H1 (cell line): ENCODE measurements around the gene RAB40A. TPM values are rescaled to one million over a fixed set of nuclear protein-coding genes. Genes with fewer than 3 reads are reported as not detected.

Experiments
- CTCF ChIA-PET: fragments of 300-600 bp; sonication (Branson Sonifier 250); formaldehyde crosslinking; loops from one replicate; lab custom pipeline; 2021; ENCODE audit not compliant: partially characterized antibody; lab: Charles Lee
- POLR2A ChIA-PET: fragments of 300-600 bp; sonication (Branson Sonifier 250); formaldehyde crosslinking; loops from one replicate; lab custom pipeline; 2021; ENCODE audit warnings: inconsistent platforms; ENCODE audit not compliant: partially characterized antibody; lab: Charles Lee
- DNase-seq, 2 experiments: peaks; one replicate each; pipeline versions ENCODE4 v3.0.0 to v3.0.0-alpha.2; 2010 to 2022; ENCODE audit warnings: low spot score in 2 of 2, low read depth in 1 of 2, mixed read lengths in 1 of 2
- FAIRE-seq: peaks from 2 replicates; lab custom pipeline; 2011; peaks lifted over from hg19 to GRCh38; lab: Jason Lieb, UNC
- H2AFZ ChIP-seq: 2 replicates; pipeline ENCODE4 v1.8.1; 2012; ENCODE audit warnings: low read length, inconsistent platforms
- H2AK5ac ChIP-seq: 2 replicates; pipeline ENCODE4 v1.6.1; 2013; ENCODE audit warnings: low read depth, low read length
- H2BK120ac ChIP-seq: replicated peaks from 2 replicates; pipeline ENCODE3; 2013; ENCODE audit warnings: low read depth, low read length, inconsistent platforms
- H2BK12ac ChIP-seq: 2 replicates; pipeline ENCODE4 v1.6.1; 2013; ENCODE audit warnings: low read depth, low read length
- H2BK15ac ChIP-seq: 2 replicates; pipeline ENCODE4 v1.6.1; 2013; ENCODE audit warnings: low read length
- H2BK20ac ChIP-seq: 2 replicates; pipeline ENCODE4 v1.6.1; 2013; ENCODE audit warnings: low read length
- H2BK5ac ChIP-seq: 2 replicates; pipeline ENCODE4 v1.6.1; 2013; ENCODE audit warnings: low read depth, low read length
- H3K14ac ChIP-seq: 2 replicates; pipeline ENCODE4 v1.6.1; 2013; ENCODE audit warnings: inconsistent platforms; ENCODE audit not compliant: insufficient read length
- H3K18ac ChIP-seq: 2 replicates; pipeline ENCODE4 v1.6.1; 2013; ENCODE audit warnings: low read length; ENCODE audit errors: extremely low read depth
- H3K23ac ChIP-seq: 2 replicates; pipeline ENCODE4 v1.6.1; 2013; ENCODE audit warnings: inconsistent platforms; ENCODE audit not compliant: insufficient read length
- H3K23me2 ChIP-seq: 2 replicates; pipeline ENCODE4 v1.6.1; 2013; ENCODE audit warnings: low read depth, low read length
- H3K27ac ChIP-seq: 2 replicates; pipeline ENCODE4 v1.6.1; 2011; ENCODE audit warnings: low read depth, low read length, inconsistent platforms
- H3K27me3 ChIP-seq, 4 experiments: replicated peaks in 1 of 4; 1 replicate in 1 of 4; 2 replicates in 3 of 4; pipeline versions ENCODE4 v1.6.1 to v1.8.1; 2011 to 2013; ENCODE audit warnings: low read length in 3 of 4, mild to moderate bottlenecking in 3 of 4, inconsistent platforms in 2 of 4, mixed read lengths in 2 of 4, moderate library complexity in 1 of 4; ENCODE audit not compliant: control insufficient read depth in 3 of 4, insufficient read depth in 3 of 4; ENCODE audit errors: extremely low read depth in 1 of 4
- H3K36me3 ChIP-seq, 4 experiments: 2 replicates each; pipeline versions ENCODE4 v1.6.1 to v1.8.1; 2011 to 2013; ENCODE audit warnings: mild to moderate bottlenecking in 4 of 4, low read length in 3 of 4, moderate library complexity in 2 of 4, control low read depth in 1 of 4, inconsistent platforms in 1 of 4; ENCODE audit not compliant: insufficient read depth in 4 of 4, control insufficient read depth in 2 of 4
- H3K4ac ChIP-seq: replicated peaks from 2 replicates; pipeline ENCODE3; 2013; ENCODE audit warnings: low read length, low read depth, mixed read lengths, inconsistent platforms; ENCODE audit not compliant: insufficient read length
- H3K4me1 ChIP-seq, 4 experiments: replicated peaks in 1 of 4; 1 replicate in 1 of 4; 2 replicates in 3 of 4; pipeline versions ENCODE4 v1.6.1 to v1.8.1; 2011 to 2013; ENCODE audit warnings: low read length in 3 of 4, inconsistent platforms in 2 of 4, mixed read lengths in 1 of 4; ENCODE audit not compliant: insufficient read depth in 4 of 4, control insufficient read depth in 3 of 4
- H3K4me2 ChIP-seq, 2 experiments: 2 replicates each; pipeline versions ENCODE4 v1.6.1 to v1.8.1; 2011 to 2013; ENCODE audit warnings: low read depth in 2 of 2, low read length in 2 of 2, control low read depth in 1 of 2, inconsistent platforms in 1 of 2, mild to moderate bottlenecking in 1 of 2; ENCODE audit not compliant: insufficient read depth in 1 of 2
- H3K4me3 ChIP-seq, 4 experiments: fragments of 200-600, 300-600 bp in 1 of 4; sonication (generic), shearing (Covaris generic), sonication (Bioruptor Twin) in 1 of 4; 2 replicates each; pipeline versions ENCODE4 v1.5.1 to v1.8.1; 2011 to 2016; ENCODE audit warnings: low read length in 4 of 4, low read depth in 3 of 4, control low read depth in 2 of 4, inconsistent platforms in 2 of 4, mild to moderate bottlenecking in 2 of 4, mixed read lengths in 1 of 4, moderate library complexity in 1 of 4; ENCODE audit not compliant: insufficient read depth in 2 of 4; ENCODE audit errors: extremely low read depth in 1 of 4
- H3K56ac ChIP-seq: replicated peaks from 2 replicates; pipeline ENCODE3; 2013; ENCODE audit warnings: low read depth, mild to moderate bottlenecking, mixed read lengths, low read length, inconsistent platforms; ENCODE audit not compliant: insufficient read length
- H3K79me1 ChIP-seq: 2 replicates; pipeline ENCODE4 v1.6.1; 2013; ENCODE audit warnings: low read depth, low read length, control low read depth
- H3K79me2 ChIP-seq, 2 experiments: 2 replicates each; pipeline versions ENCODE4 v1.6.1 to v1.8.1; 2012 to 2013; ENCODE audit warnings: low read length in 2 of 2, mild to moderate bottlenecking in 2 of 2, inconsistent platforms in 1 of 2; ENCODE audit not compliant: insufficient read depth in 2 of 2, control insufficient read depth in 1 of 2
- H3K9ac ChIP-seq, 4 experiments: replicated peaks in 1 of 4; 1 replicate in 1 of 4; 2 replicates in 3 of 4; pipeline versions ENCODE4 v1.6.1 to v1.8.1; 2011 to 2013; ENCODE audit warnings: low read depth in 3 of 4, low read length in 3 of 4, control low read depth in 2 of 4, mild to moderate bottlenecking in 2 of 4, moderate library complexity in 2 of 4, inconsistent platforms in 1 of 4; ENCODE audit errors: extremely low read depth in 1 of 4
- H3K9me3 ChIP-seq, 2 experiments: 2 replicates each; pipeline versions ENCODE4 v1.6.1 to v1.8.1; 2012 to 2013; ENCODE audit warnings: mild to moderate bottlenecking in 2 of 2, moderate library complexity in 2 of 2, control low read depth in 1 of 2, inconsistent platforms in 1 of 2, low read depth in 1 of 2, low read length in 1 of 2, mixed read lengths in 1 of 2; ENCODE audit not compliant: insufficient read depth in 2 of 2
- H4K20me1 ChIP-seq, 2 experiments: replicated peaks in 1 of 2; 2 replicates each; pipeline versions ENCODE3 to v1.8.1; 2011 to 2013; ENCODE audit warnings: inconsistent platforms in 2 of 2, low read length in 2 of 2, mild to moderate bottlenecking in 1 of 2; ENCODE audit not compliant: insufficient read depth in 2 of 2, control insufficient read depth in 1 of 2
- H4K5ac ChIP-seq: 2 replicates; pipeline ENCODE4 v1.6.1; 2013; ENCODE audit warnings: low read length, low read depth, mixed read lengths, inconsistent platforms; ENCODE audit not compliant: insufficient read length
- H4K8ac ChIP-seq: 2 replicates; pipeline ENCODE4 v1.8.0; 2013; ENCODE audit warnings: mild to moderate bottlenecking, moderate library complexity, low read length, inconsistent platforms; ENCODE audit not compliant: insufficient read depth; ENCODE audit errors: extremely low read depth
- H4K91ac ChIP-seq: replicated peaks from 2 replicates; pipeline ENCODE3; 2013; ENCODE audit warnings: low read length, mixed read lengths, inconsistent platforms; ENCODE audit not compliant: insufficient read length
- CREB1 ChIP-seq: IDR thresholded peaks from 2 replicates; pipeline ENCODE4 v1.6.1; 2012; ENCODE audit warnings: inconsistent platforms
- EP300 ChIP-seq, 2 experiments: IDR thresholded peaks; 1 replicate in 1 of 2; 2 replicates in 1 of 2; pipeline ENCODE4 v1.6.1; 2011 to 2012; ENCODE audit warnings: low read depth in 2 of 2, low read length in 2 of 2, mild to moderate bottlenecking in 2 of 2, borderline replicate concordance in 1 of 2, inconsistent platforms in 1 of 2, moderate library complexity in 1 of 2
- GTF2F1 ChIP-seq: IDR thresholded peaks from 2 replicates; pipeline ENCODE4 v1.6.1; 2012; ENCODE audit warnings: low read depth, low read length, improper control_type of control experiment, borderline replicate concordance
- KDM4A ChIP-seq: IDR thresholded peaks from one replicate; pipeline ENCODE4 v1.7.1; 2012; ENCODE audit warnings: low read depth, mild to moderate bottlenecking, moderate library complexity, low read length, inconsistent platforms; ENCODE audit not compliant: severe bottlenecking
- NRF1 ChIP-seq: IDR thresholded peaks from 2 replicates; pipeline ENCODE4 v1.6.1; 2011; ENCODE audit warnings: mild to moderate bottlenecking, low read depth, low read length, improper control_type of control experiment
- POLR2AphosphoS5 ChIP-seq: IDR thresholded peaks from 2 replicates; pipeline ENCODE4 v1.6.1; 2011; ENCODE audit warnings: low read depth, low read length
- POU5F1 ChIP-seq: IDR thresholded peaks from 2 replicates; pipeline ENCODE4 v1.6.1; 2011; ENCODE audit warnings: low read depth, mild to moderate bottlenecking, low read length, moderate library complexity
- RAD21 ChIP-seq, 2 experiments: IDR thresholded peaks in 1 of 2; conservative IDR thresholded peaks in 1 of 2; 2 replicates each; pipeline ENCODE4 v1.6.1; 2011; ENCODE audit warnings: low read depth in 2 of 2, low read length in 2 of 2, improper control_type of control experiment in 1 of 2, inconsistent platforms in 1 of 2, mild to moderate bottlenecking in 1 of 2, moderate library complexity in 1 of 2
- TBP ChIP-seq: IDR thresholded peaks from 2 replicates; pipeline ENCODE4 v1.6.1; 2011; ENCODE audit warnings: low read depth, low read length, improper control_type of control experiment
- YY1 ChIP-seq: IDR thresholded peaks from 2 replicates; pipeline ENCODE4 v1.6.1; 2011; ENCODE audit warnings: low read depth, mild to moderate bottlenecking, low read length
- WGBS, 2 experiments: shearing (Covaris generic) in 1 of 2; methylation state at CpG; one replicate each; pipeline versions ENCODE4 v1.1.6 to v1.1.7; 2013 to 2015; ENCODE audit warnings: low lambda C conversion rate in 2 of 2, mixed read lengths in 2 of 2, inconsistent platforms in 1 of 2, low coverage in 1 of 2, missing lambda C conversion rate in 1 of 2; ENCODE audit not compliant: insufficient replicate concordance in 2 of 2, insufficient coverage in 1 of 2, insufficient read length in 1 of 2; ENCODE audit errors: extremely low coverage in 1 of 2, missing lambda C conversion rate in 1 of 2; 5-methylcytosine and 5-hydroxymethylcytosine counted together
- polyA plus RNA-seq, 7 experiments: library from polyadenylated mRNA; depleted of rRNA in 3 of 7; stranded (reverse) in 5 of 7; unstranded in 2 of 7; fragments of >200 nt in 5 of 7; fragments of 200-250 nt in 2 of 7; gene quantifications; 1 replicate in 5 of 7; 2 replicates in 1 of 7; 4 replicates in 1 of 7; pipeline versions ENCODE4 v1.2.1 to v1.2.3, GENCODE V29; 2011 to 2013; ENCODE audit warnings: missing spikeins in 2 of 7, mixed read lengths in 2 of 7
- total RNA-seq: library from RNA; stranded (reverse); fragmentation: NEBNext Ultra II Directional; extraction: Animal tissue kit (Norgen Biotek cat#: 25700); gene quantifications from 2 replicates; pipeline ENCODE4 v1.2.1, GENCODE V29; 2021
- TF ChIP-seq, protein P1 (sequence below): IDR thresholded peaks from 2 replicates; pipeline ENCODE4 v1.6.1; 2011; ENCODE audit warnings: low read length, improper control_type of control experiment
- TF ChIP-seq, protein P2 (sequence below): IDR thresholded peaks from 2 replicates; pipeline ENCODE4 v1.6.1; 2012; ENCODE audit warnings: low read length, inconsistent platforms

RAB40A gene
- total and polyA plus RNA-seq, 2 of the 8 experiments (the other 6 are each of a cell fraction or from before 2014, with no cell fraction given) = 0.09 to 0.21 TPM

GRCh38 chrX:103498786-103499185 lies 20.5 kb downstream of the RAB40A start:
- H2BK15ac ChIP-seq = no peak overlapping the region
- 90% methylated on average over 5 of the region's 5 CpGs; no CpG with 5 or more reads in 1 of the 2 experiments for WGBS, 2 experiments
- H3K79me2 ChIP-seq = no peaks in the 10 kb centered on the region
- H4K91ac ChIP-seq = no peak overlapping the region
- H2BK20ac ChIP-seq = no peak overlapping the region
- FAIRE-seq (no peak), DNase-seq (no peak)
- no peak overlapping the region for H3K23ac ChIP-seq
- H4K20me1 ChIP-seq = no peaks in the 10 kb centered on the region
- H3K14ac ChIP-seq = no peak overlapping the region
- H3K27me3 ChIP-seq = no peaks in the 10 kb centered on the region
- ChIA-PET CTCF (no interaction called here), POLR2A (no interaction called here)
- no peak overlapping the region for H3K4ac ChIP-seq
- H3K18ac ChIP-seq = no peak overlapping the region
- H3K27ac ChIP-seq = no peak overlapping the region
- H3K23me2 ChIP-seq = no peaks in the 10 kb centered on the region
- H3K9ac ChIP-seq = no peak overlapping the region
- H2AK5ac ChIP-seq = no peak overlapping the region
- H3K79me1 ChIP-seq = no peaks in the 10 kb centered on the region
- no peak overlapping the region for H2BK120ac ChIP-seq
- H2BK12ac ChIP-seq = no peak overlapping the region
- no peaks in the 10 kb centered on the region for H3K36me3 ChIP-seq
- no peak overlapping the region for H4K8ac ChIP-seq
- H3K4me3 ChIP-seq = no peak overlapping the region
- no peak overlapping the region for H3K56ac ChIP-seq
- H4K5ac ChIP-seq = no peak overlapping the region
- H2BK5ac ChIP-seq = no peak overlapping the region
- H3K4me2 ChIP-seq = no peak overlapping the region
- H3K4me1 ChIP-seq = no peaks in the 10 kb centered on the region
- no peak overlapping the region for H2AFZ ChIP-seq
- no peaks in the 10 kb centered on the region for H3K9me3 ChIP-seq
- TF ChIP-seq RAD21 (IDR thresholded peaks at IDR 0.05 in 1 of 2, conservative IDR thresholded peaks at IDR 0.05 in 1 of 2; ENCODE audit: low read depth in 2 of 2, low read length in 2 of 2) (no peak), POLR2AphosphoS5 (no peak), NRF1 (no peak), CREB1 (no peak), POU5F1 (no peak), TBP (no peak), KDM4A (no peak), GTF2F1 (no peak), EP300 (IDR thresholded peaks at IDR 0.05; ENCODE audit: borderline replicate concordance in 1 of 2, low read depth in 2 of 2, low read length in 2 of 2) (no peak), YY1 (no peak)
- TF ChIP-seq, protein P1, sequence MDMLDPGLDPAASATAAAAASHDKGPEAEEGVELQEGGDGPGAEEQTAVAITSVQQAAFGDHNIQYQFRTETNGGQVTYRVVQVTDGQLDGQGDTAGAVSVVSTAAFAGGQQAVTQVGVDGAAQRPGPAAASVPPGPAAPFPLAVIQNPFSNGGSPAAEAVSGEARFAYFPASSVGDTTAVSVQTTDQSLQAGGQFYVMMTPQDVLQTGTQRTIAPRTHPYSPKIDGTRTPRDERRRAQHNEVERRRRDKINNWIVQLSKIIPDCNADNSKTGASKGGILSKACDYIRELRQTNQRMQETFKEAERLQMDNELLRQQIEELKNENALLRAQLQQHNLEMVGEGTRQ = no peak
- TF ChIP-seq, protein P2, sequence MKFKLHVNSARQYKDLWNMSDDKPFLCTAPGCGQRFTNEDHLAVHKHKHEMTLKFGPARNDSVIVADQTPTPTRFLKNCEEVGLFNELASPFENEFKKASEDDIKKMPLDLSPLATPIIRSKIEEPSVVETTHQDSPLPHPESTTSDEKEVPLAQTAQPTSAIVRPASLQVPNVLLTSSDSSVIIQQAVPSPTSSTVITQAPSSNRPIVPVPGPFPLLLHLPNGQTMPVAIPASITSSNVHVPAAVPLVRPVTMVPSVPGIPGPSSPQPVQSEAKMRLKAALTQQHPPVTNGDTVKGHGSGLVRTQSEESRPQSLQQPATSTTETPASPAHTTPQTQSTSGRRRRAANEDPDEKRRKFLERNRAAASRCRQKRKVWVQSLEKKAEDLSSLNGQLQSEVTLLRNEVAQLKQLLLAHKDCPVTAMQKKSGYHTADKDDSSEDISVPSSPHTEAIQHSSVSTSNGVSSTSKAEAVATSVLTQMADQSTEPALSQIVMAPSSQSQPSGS = no peak
